Endothelial cell of umbilical vein (primary cell): ENCODE measurements around the gene SLC35A1. TPM values are rescaled to one million over a fixed set of nuclear protein-coding genes. Genes with fewer than 3 reads are reported as not detected.

Experiments used
- BruUV-seq: library from RNA; stranded (reverse); fragments of 400-500 nt; replicated peaks from 2 replicates; lab custom pipeline; 2021; lab: Mats Ljungman, UMichigan
- CTCF ChIA-PET: fragments of 300-600, 350-600 bp; sonication (Branson Sonifier 250); formaldehyde crosslinking; loops from one replicate; lab custom pipeline; 2021; ENCODE audit warnings: antibody characterized with exemption, inconsistent platforms; lab: Charles Lee
- POLR2A ChIA-PET: fragments of 300-600, 350-600 bp; sonication (Branson Sonifier 250); formaldehyde crosslinking; loops from one replicate; lab custom pipeline; 2021; ENCODE audit warnings: antibody characterized with exemption, inconsistent platforms; lab: Charles Lee
- DNase-seq: peaks from one replicate; pipeline ENCODE4 v3.0.0-alpha.2; 2011; ENCODE audit warnings: low read depth, low spot score
- FAIRE-seq: peaks from 2 replicates; lab custom pipeline; 2011; peaks lifted over from hg19 to GRCh38; lab: Jason Lieb, UNC
- H2AFZ ChIP-seq: 2 replicates; pipeline ENCODE4 v1.6.0; 2012; ENCODE audit warnings: low read depth, low read length, control low read depth, inconsistent platforms
- H3K27ac ChIP-seq: 2 replicates; pipeline ENCODE4 v1.5.1; 2011; ENCODE audit warnings: low read depth, mild to moderate bottlenecking, control low read depth, low read length, moderate library complexity; ENCODE audit not compliant: insufficient read depth
- H3K27me3 ChIP-seq, 2 experiments: 2 replicates each; pipeline versions ENCODE4 v1.6.0 to v1.6.1; 2011; ENCODE audit warnings: low read length in 2 of 2, mixed read lengths in 1 of 2; ENCODE audit not compliant: control insufficient read depth in 2 of 2, insufficient read depth in 2 of 2
- H3K36me3 ChIP-seq, 2 experiments: 2 replicates in 1 of 2; 3 replicates in 1 of 2; pipeline ENCODE4 v1.5.1; 2011; ENCODE audit warnings: low read length in 2 of 2, mild to moderate bottlenecking in 1 of 2, moderate library complexity in 1 of 2; ENCODE audit not compliant: control insufficient read depth in 2 of 2, insufficient read depth in 2 of 2; ENCODE audit errors: extremely low read depth in 1 of 2
- H3K4me1 ChIP-seq: 3 replicates; pipeline ENCODE4 v1.5.1; 2011; ENCODE audit warnings: mild to moderate bottlenecking, low read length; ENCODE audit not compliant: control insufficient read depth, insufficient read depth; ENCODE audit errors: extremely low read depth
- H3K4me2 ChIP-seq: 2 replicates; pipeline ENCODE4 v1.6.1; 2011; ENCODE audit warnings: low read length, control low read depth, mixed read lengths; ENCODE audit not compliant: insufficient read depth
- H3K4me3 ChIP-seq, 3 experiments: fragments of 200-600 bp in 1 of 3; sonication (generic), shearing (Covaris generic) in 1 of 3; replicated peaks in 1 of 3; 2 replicates each; pipeline ENCODE4 v1.5.1; 2011 to 2016; ENCODE audit warnings: control low read depth in 3 of 3, low read length in 3 of 3, mild to moderate bottlenecking in 2 of 3, inconsistent platforms in 1 of 3, low read depth in 1 of 3, moderate library complexity in 1 of 3; ENCODE audit not compliant: insufficient read depth in 1 of 3
- H3K79me2 ChIP-seq: 2 replicates; pipeline ENCODE4 v1.6.0; 2012; ENCODE audit warnings: low read length, inconsistent platforms; ENCODE audit not compliant: control insufficient read depth, insufficient read depth
- H3K9ac ChIP-seq: replicated peaks from 2 replicates; pipeline ENCODE3; 2011; ENCODE audit warnings: low read length, control low read depth; ENCODE audit not compliant: insufficient read depth; ENCODE audit errors: extremely low read depth
- H3K9me1 ChIP-seq: replicated peaks from 3 replicates; pipeline ENCODE4 v1.6.0; 2011; ENCODE audit warnings: mild to moderate bottlenecking, low read length; ENCODE audit not compliant: control insufficient read depth, insufficient read depth; ENCODE audit errors: extremely low read depth
- H3K9me3 ChIP-seq: replicated peaks from 2 replicates; pipeline ENCODE4 v1.5.1; 2012; ENCODE audit warnings: low read length, inconsistent platforms; ENCODE audit not compliant: control insufficient read depth, insufficient read depth
- H4K20me1 ChIP-seq: replicated peaks from 2 replicates; pipeline ENCODE3; 2011; ENCODE audit warnings: mild to moderate bottlenecking, low read length; ENCODE audit not compliant: control insufficient read depth, insufficient read depth; ENCODE audit errors: extremely low read depth
- CTCF ChIP-seq, 2 donors: IDR thresholded peaks; 1 replicate in 1 of 2; 2 replicates in 1 of 2; pipeline ENCODE4 v1.5.1; 2011; ENCODE audit warnings: low read length in 2 of 2, mild to moderate bottlenecking in 2 of 2, moderate library complexity in 2 of 2, control low read depth in 1 of 2, inconsistent platforms in 1 of 2, low read depth in 1 of 2; ENCODE audit not compliant: insufficient read depth in 1 of 2; ENCODE audit errors: extremely low read depth in 1 of 2
- EZH2 ChIP-seq: IDR thresholded peaks from 2 replicates; pipeline ENCODE4 v1.6.1; 2012; ENCODE audit warnings: borderline replicate concordance, low read depth, mild to moderate bottlenecking, moderate library complexity, low read length, inconsistent platforms; ENCODE audit not compliant: severe bottlenecking
- FOS ChIP-seq: IDR thresholded peaks from 2 replicates; pipeline ENCODE4 v1.6.1; 2011; ENCODE audit warnings: mild to moderate bottlenecking, low read length, moderate library complexity, borderline replicate concordance; ENCODE audit not compliant: insufficient read depth
- GATA2 ChIP-seq: IDR thresholded peaks from 2 replicates; pipeline ENCODE4 v1.7.0; 2011; ENCODE audit warnings: low read depth, mild to moderate bottlenecking, moderate library complexity, mixed read lengths, low read length; ENCODE audit not compliant: insufficient read length, insufficient read depth
- JUN ChIP-seq: IDR thresholded peaks from 2 replicates; pipeline ENCODE4 v1.6.1; 2011; ENCODE audit warnings: borderline replicate concordance, low read depth; ENCODE audit not compliant: insufficient read length, insufficient read depth
- MAX ChIP-seq: IDR thresholded peaks from 2 replicates; pipeline ENCODE4 v1.6.1; 2011; ENCODE audit not compliant: insufficient read depth, insufficient read length
- MYC ChIP-seq: IDR thresholded peaks from one replicate; pipeline ENCODE4 v1.6.1; 2011; ENCODE audit warnings: mild to moderate bottlenecking, low read depth, low read length
- POLR2A ChIP-seq: IDR thresholded peaks from 2 replicates; pipeline ENCODE4 v1.6.1; 2012; ENCODE audit warnings: low read depth, mild to moderate bottlenecking, control low read depth, low read length
- POLR2AphosphoS5 ChIP-seq: IDR thresholded peaks from 2 replicates; pipeline ENCODE4 v1.6.1; 2012; ENCODE audit warnings: low read depth, mild to moderate bottlenecking, control low read depth, low read length, moderate library complexity; ENCODE audit not compliant: insufficient read depth
- dilution Hi-C: fragments of 300-500 bp; cut with MboI; formaldehyde crosslinking; loops from one replicate; pipeline ENCODE4 v1.15.0; 2019; ENCODE audit warnings: low sequenced_read_pairs; ENCODE audit not compliant: extremely low pct_ligation_motif_present
- intact Hi-C: fragments of 100-400 bp; cut with micrococcal nuclease; formaldehyde crosslinking; loops from one replicate; pipeline ENCODE4 v1.10.0; 2022
- polyA plus RNA-seq, 4 experiments: library from polyadenylated mRNA; depleted of rRNA in 3 of 4; stranded (reverse) in 3 of 4; unstranded in 1 of 4; fragments of >200 nt; gene quantifications; 2 replicates each; pipeline versions ENCODE4 v1.2.1 to v1.2.3, GENCODE V29; 2011 to 2012; ENCODE audit warnings: missing spikeins in 1 of 4
- total RNA-seq: library from RNA; stranded (reverse); gene quantifications from 2 replicates; pipeline ENCODE4 v1.2.3, GENCODE V29; 2021

Gene SLC35A1
- total and polyA plus RNA-seq, 2 donors (not counting 3 experiments of a cell fraction or from before 2014, with no cell fraction given) = 13.0 to 13.9 TPM

DNA sequence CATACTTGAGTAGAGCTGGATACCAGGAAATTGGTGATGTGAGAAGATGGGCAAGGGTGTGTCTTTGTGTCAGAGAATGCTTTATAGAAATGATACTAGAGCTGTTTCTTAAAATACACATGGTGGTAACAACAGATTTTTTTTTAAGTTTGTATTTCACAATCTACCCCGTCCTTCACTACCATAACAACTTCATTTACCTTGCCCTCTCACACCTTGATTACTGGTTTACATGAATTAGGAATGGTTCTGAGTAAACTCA, 71.6 kb downstream of the SLC35A1 start:
- Histone ChIP-seq H3K9ac (no peak overlapping the region), H3K36me3 (peaks cover 4 to 11% of the 10 kb centered on the region in 2 experiments), H2AFZ (no peak overlapping the region), H4K20me1 (no peaks in the 10 kb centered on the region), H3K4me2 (no peak overlapping the region), H3K27ac (no peak overlapping the region), H3K4me1 (no peaks in the 10 kb centered on the region), H3K27me3 (no peaks in the 10 kb centered on the region), H3K4me3 (no peak overlapping the region), H3K9me1 (no peaks in the 10 kb centered on the region), H3K9me3 (no peaks in the 10 kb centered on the region), H3K79me2 (no peaks in the 10 kb centered on the region)
- intact Hi-C loops (no loop called here), dilution Hi-C loops (no loop called here)
- FAIRE-seq = no peak
- TF ChIP-seq GATA2 = no peak
- no peak for TF ChIP-seq EZH2
- no peak for TF ChIP-seq CTCF (IDR thresholded peaks at IDR 0.05; ENCODE audit: extremely low read depth in 1 of 2, insufficient read depth in 1 of 2, low read depth in 1 of 2, low read length in 2 of 2)
- TF ChIP-seq FOS = no peak
- TF ChIP-seq POLR2A = no peak
- no peak for TF ChIP-seq MYC
- TF ChIP-seq MAX = no peak
- no peak for TF ChIP-seq POLR2AphosphoS5
- no peak for TF ChIP-seq JUN
- CTCF ChIA-PET = interaction anchor here (0.8 kb wide), 1 partner anchor 22 kb away, joined by 3 read pairs; no protein-coding TSS in a partner anchor
- no TSS peak for BruUV-seq
- DNase-seq = no peak
- POLR2A ChIA-PET = no interaction called here
